Tibial artery (tissue), 4 donors: ENCODE measurements around the gene TAF11L14.
"Not testable (repeated sequence)": the region's sequence is repeated elsewhere in the genome, so short reads cannot be mapped to it uniquely, and the experiment has no call there.

ENCODE experiments used
- DNase-seq, 2 donors: peaks; one replicate each; pipeline ENCODE4 v3.0.0-alpha.2; 2019
- H3K27ac ChIP-seq, 2 donors: fragments of 200-600 bp; sonication (generic) in 1 of 2; 1 replicate in 1 of 2; 2 replicates in 1 of 2; pipeline ENCODE4 v1.5.1; 2018 to 2019; ENCODE audit warnings: mild to moderate bottlenecking in 1 of 2
- H3K27me3 ChIP-seq, 2 donors: fragments of 200-600 bp; sonication (generic) in 1 of 2; one replicate each; pipeline versions ENCODE4 v1.5.1 to v1.6.0; 2016 to 2019
- H3K36me3 ChIP-seq, 3 donors: fragments of 200-600 bp; sonication (generic) in 2 of 3; one replicate each; pipeline ENCODE4 v1.5.1; 2016 to 2019; ENCODE audit warnings: mild to moderate bottlenecking in 2 of 3
- H3K4me1 ChIP-seq, 4 donors: fragments of 200-600 bp; sonication (generic) in 2 of 4; 1 replicate in 3 of 4; 2 replicates in 1 of 4; pipeline ENCODE4 v1.5.1; 2016 to 2019
- H3K4me3 ChIP-seq, 2 donors: fragments of 200-600 bp; sonication (generic) in 1 of 2; 1 replicate in 1 of 2; 2 replicates in 1 of 2; pipeline ENCODE4 v1.5.1; 2018 to 2019; ENCODE audit warnings: mild to moderate bottlenecking in 2 of 2
- H3K9me3 ChIP-seq, 3 donors: fragments of 200-600 bp; sonication (generic) in 1 of 3; one replicate each; pipeline ENCODE4 v1.5.1; 2016 to 2019
- intact Hi-C: fragments of 100-400 bp; cut with DNase I; formaldehyde crosslinking; loops from one replicate; pipeline ENCODE4 v1.15.0; 2023; ENCODE audit warnings: low total_unique reads
- TF ChIP-seq, protein P1 (sequence below), 2 experiments: fragments of 200-600 bp in 1 of 2; fragments of 450-650 bp in 1 of 2; IDR thresholded peaks; one replicate each; pipeline ENCODE4 v1.5.1; 2017 to 2019; ENCODE audit warnings: antibody characterized with exemption in 2 of 2, mild to moderate bottlenecking in 1 of 2, moderate library complexity in 1 of 2

TAF11L14 gene

GRCh38 chr5:17614872-17615605 is 19.2 kb upstream of the TAF11L14 start:
- intact Hi-C loops: no loop called here
- Histone ChIP-seq H3K4me3 (no peak overlapping the region), H3K4me1 (no peaks in the 10 kb centered on the region), H3K27ac (no peak overlapping the region), H3K27me3 (no peaks in the 10 kb centered on the region), H3K9me3 (no peaks in the 10 kb centered on the region), H3K36me3 (no peaks in the 10 kb centered on the region)
- TF ChIP-seq, protein P1, sequence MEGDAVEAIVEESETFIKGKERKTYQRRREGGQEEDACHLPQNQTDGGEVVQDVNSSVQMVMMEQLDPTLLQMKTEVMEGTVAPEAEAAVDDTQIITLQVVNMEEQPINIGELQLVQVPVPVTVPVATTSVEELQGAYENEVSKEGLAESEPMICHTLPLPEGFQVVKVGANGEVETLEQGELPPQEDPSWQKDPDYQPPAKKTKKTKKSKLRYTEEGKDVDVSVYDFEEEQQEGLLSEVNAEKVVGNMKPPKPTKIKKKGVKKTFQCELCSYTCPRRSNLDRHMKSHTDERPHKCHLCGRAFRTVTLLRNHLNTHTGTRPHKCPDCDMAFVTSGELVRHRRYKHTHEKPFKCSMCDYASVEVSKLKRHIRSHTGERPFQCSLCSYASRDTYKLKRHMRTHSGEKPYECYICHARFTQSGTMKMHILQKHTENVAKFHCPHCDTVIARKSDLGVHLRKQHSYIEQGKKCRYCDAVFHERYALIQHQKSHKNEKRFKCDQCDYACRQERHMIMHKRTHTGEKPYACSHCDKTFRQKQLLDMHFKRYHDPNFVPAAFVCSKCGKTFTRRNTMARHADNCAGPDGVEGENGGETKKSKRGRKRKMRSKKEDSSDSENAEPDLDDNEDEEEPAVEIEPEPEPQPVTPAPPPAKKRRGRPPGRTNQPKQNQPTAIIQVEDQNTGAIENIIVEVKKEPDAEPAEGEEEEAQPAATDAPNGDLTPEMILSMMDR (IDR thresholded peaks at IDR 0.05): no peak
- DNase-seq: no peak

DNA sequence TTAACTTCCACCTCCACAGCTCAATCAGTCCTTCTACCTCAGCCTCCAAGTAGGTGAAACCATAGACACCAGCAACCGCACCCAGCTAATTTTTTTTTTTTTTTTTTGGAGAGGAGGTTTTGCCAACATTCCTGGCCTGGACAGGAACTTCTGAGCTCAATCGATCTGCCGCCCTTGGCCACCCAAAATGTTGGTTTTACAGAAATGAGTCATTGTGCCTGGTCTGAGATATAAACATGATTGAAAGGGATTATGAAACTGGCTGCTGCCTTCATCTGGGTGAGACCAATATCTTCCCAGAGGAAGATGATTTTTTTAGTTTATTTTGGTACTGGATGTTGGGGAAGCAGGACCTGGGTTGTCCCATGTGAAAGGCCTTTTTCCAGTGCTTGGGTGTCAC is 14.9 kb upstream of the TAF11L14 start:
- intact Hi-C loops: no loop called here
- TF ChIP-seq, protein P1 (IDR thresholded peaks at IDR 0.05): no peak
- no peak for DNase-seq
- Histone ChIP-seq H3K4me3 (no peak overlapping the region), H3K9me3 (no peaks in the 10 kb centered on the region), H3K4me1 (no peaks in the 10 kb centered on the region), H3K36me3 (no peaks in the 10 kb centered on the region), H3K27me3 (no peaks in the 10 kb centered on the region), H3K27ac (no peak overlapping the region)

GRCh38 chr5:17620627-17621026 is 13.6 kb upstream of the TAF11L14 start:
- Histone ChIP-seq H3K27ac (no peak overlapping the region), H3K4me1 (no peaks in the 10 kb centered on the region), H3K4me3 (no peak overlapping the region), H3K36me3 (no peaks in the 10 kb centered on the region), H3K27me3 (no peaks in the 10 kb centered on the region), H3K9me3 (no peaks in the 10 kb centered on the region)
- TF ChIP-seq, protein P1 (IDR thresholded peaks at IDR 0.05): no peak
- DNase-seq: no peak
- intact Hi-C loops: no loop called here

GRCh38 chr5:17625686-17626085 is 8.6 kb upstream of the TAF11L14 start:
- no peak for DNase-seq
- no peaks in the 10 kb centered on the region for H3K9me3 ChIP-seq
- H3K27me3 ChIP-seq: no peaks in the 10 kb centered on the region
- no peak overlapping the region for H3K27ac ChIP-seq
- TF ChIP-seq, protein P1 (IDR thresholded peaks at IDR 0.05): no peak
- no peaks in the 10 kb centered on the region for H3K36me3 ChIP-seq
- H3K4me1 ChIP-seq: no peaks in the 10 kb centered on the region
- intact Hi-C loops: no loop called here
- H3K4me3 ChIP-seq: no peak overlapping the region

- DNase-seq: not testable (repeated sequence)
Observed at GRCh38 chr5:17631788-17632187, 2.5 kb upstream of the TAF11L14 start, which contains the start of gene TAF11L13. TSS of gene TAF11L13 (plus strand) at chr5:17632088.

GRCh38 chr5:17649232-17649631 is 15.0 kb downstream of the TAF11L14 start:
- H3K36me3 ChIP-seq, H3K27ac ChIP-seq, H3K4me3 ChIP-seq, H3K9me3 ChIP-seq, H3K27me3 ChIP-seq, H3K4me1 ChIP-seq, intact Hi-C loops, DNase-seq: not testable (repeated sequence)

More at GRCh38 chr5:17631788-17632187, 2.5 kb upstream of the TAF11L14 start, which contains the start of gene TAF11L13:
- H3K27me3 ChIP-seq, H3K4me1 ChIP-seq, H3K9me3 ChIP-seq, H3K36me3 ChIP-seq, intact Hi-C loops, H3K27ac ChIP-seq, H3K4me3 ChIP-seq: not testable (repeated sequence)

- H3K36me3 ChIP-seq, H3K9me3 ChIP-seq, H3K4me3 ChIP-seq, H3K4me1 ChIP-seq, intact Hi-C loops, H3K27ac ChIP-seq, H3K27me3 ChIP-seq, DNase-seq: not testable (repeated sequence)
Observed at GRCh38 chr5:17655201-17655759, 21.0 kb downstream of the TAF11L14 start.
